ENCODE data around the gene PPP2R5A. TPM values are rescaled to one million over a fixed set of nuclear protein-coding genes. Genes with fewer than 3 reads are reported as not detected.
"Not testable (repeated sequence)": the region's sequence is repeated elsewhere in the genome, so short reads cannot be mapped to it uniquely, and the experiment has no call there.

Gene PPP2R5A
- total RNA-seq, 2 experiments from 2014 or later = 32.9 to 34.3 TPM

DNA sequence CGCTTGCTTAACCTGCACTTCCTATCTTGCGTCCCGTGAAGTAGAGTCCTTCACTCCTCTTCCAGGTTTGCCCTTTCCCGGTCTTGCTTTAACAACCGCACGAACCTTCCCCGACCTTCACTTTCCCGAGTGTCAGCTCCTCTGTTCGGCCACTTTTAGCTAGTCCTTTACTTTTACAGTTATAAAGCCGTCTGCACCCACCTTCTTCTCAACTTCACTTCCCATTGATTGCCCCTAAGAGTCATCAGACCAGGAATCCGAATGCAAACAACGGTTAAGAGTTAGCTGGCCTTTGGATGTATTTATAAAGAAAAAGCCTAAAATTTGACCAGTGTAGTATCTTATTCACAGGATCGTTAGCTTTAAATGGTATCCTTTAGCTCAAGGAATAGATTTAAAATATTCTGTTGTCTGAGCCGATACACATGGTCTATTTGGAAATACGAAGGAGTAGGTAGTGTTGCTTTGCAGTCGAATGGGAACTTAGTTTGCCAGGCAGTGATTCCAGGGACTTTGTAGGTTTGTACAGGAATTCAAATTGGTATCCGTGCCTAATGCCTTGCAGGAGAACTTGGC, 1.4 kb downstream of the PPP2R5A start:
- DNase-seq = no peak
- peak overlapping the region; percentile 100 for H3K4me3 Mint-ChIP-seq
- peaks cover 46% of the 10 kb centered on the region for H3K4me1 Mint-ChIP-seq
- H3K36me3 Mint-ChIP-seq = peaks cover 10% of the 10 kb centered on the region
- no peaks in the 10 kb centered on the region for H3K9me3 Mint-ChIP-seq
- no peaks in the 10 kb centered on the region for H3K27me3 Mint-ChIP-seq
- peak overlapping the region; percentile 96 for H3K27ac Mint-ChIP-seq

DNA sequence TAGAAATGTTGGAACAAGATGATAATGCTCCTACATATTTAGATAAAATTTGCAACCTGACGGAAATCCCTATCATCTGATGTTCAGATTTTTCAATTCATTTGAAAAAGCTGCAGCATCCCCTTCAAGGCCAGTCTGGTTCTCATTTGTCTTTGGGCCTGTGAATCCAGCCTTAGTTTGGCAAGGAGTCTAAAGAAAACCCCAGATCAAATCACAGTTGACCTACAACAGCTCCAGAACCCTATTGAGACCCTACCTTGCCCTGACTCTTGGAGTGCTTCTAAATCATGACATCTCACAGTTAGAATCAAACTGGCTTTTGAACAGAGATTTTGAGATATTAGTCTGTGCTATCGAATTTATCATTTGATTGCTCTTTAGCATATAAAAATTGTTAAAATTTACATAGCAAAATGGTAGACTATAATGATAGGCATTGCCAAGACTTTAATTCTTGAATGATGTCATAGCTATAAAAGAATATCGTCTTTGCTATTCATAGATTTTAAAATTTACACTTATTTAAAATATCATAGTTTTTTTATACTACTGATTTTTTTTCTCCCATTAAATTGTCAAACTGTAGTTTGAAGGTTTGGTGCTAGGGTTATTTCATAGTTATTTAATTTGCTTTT, 2.2 kb downstream of the PPP2R5A start:
- DNase-seq = no peak
- Mint-ChIP-seq H3K4me3 (peak overlapping the region; percentile 100), H3K27ac (peak overlapping the region; percentile 96), H3K27me3 (no peaks in the 10 kb centered on the region), H3K36me3 (peaks cover 10% of the 10 kb centered on the region), H3K4me1 (peaks cover 49% of the 10 kb centered on the region), H3K9me3 (no peaks in the 10 kb centered on the region)

DNA sequence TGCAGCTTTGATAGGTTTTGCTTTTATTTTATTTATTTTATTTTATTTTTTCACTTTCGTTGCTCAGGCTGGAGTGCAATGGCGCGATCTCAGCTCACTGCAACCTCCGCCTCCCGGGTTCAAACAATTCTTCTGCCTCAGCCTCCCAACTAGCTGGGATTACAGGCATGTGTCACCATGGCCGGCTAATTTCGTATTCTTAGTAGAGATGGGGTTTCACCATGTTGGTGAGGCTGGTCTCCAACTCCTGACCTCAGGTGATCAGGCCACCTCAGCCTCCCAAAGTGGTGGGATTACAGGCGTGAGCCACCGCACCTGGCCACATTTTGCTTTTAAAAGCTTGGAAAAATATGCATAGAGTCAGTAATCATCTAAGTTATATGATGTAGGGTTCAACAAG, 2.8 kb downstream of the PPP2R5A start:
- Mint-ChIP-seq H3K4me1 (peaks cover 53% of the 10 kb centered on the region), H3K4me3 (peak overlapping the region; percentile 73)
- H3K36me3 Mint-ChIP-seq, H3K27ac Mint-ChIP-seq, DNase-seq, H3K27me3 Mint-ChIP-seq, H3K9me3 Mint-ChIP-seq: not testable (repeated sequence)

DNA sequence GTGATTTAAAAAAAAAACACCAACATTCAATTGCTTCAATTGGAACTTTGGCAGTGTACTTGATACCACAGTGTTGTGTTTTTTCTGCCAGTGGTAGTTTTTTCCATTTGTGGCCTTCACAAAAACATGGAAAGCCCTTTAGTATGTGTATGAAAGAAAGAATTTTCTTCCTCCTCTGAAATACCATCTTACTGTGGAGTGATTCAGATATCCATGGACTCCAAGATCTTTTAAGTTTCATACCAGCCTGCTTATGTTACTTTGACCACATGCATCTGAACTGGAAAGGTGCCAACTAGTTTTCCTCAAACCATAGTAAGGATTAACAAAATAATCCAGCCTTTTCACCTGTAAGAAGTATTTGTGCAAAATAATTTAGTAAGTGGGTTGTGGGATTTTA, 3.4 kb downstream of the PPP2R5A start:
- no peaks in the 10 kb centered on the region for H3K9me3 Mint-ChIP-seq
- no peaks in the 10 kb centered on the region for H3K27me3 Mint-ChIP-seq
- peak overlapping the region; percentile 2 for H3K4me3 Mint-ChIP-seq
- peaks cover 10% of the 10 kb centered on the region for H3K36me3 Mint-ChIP-seq
- no peak for DNase-seq
- no peak overlapping the region for H3K27ac Mint-ChIP-seq
- peaks cover 58% of the 10 kb centered on the region for H3K4me1 Mint-ChIP-seq

DNA sequence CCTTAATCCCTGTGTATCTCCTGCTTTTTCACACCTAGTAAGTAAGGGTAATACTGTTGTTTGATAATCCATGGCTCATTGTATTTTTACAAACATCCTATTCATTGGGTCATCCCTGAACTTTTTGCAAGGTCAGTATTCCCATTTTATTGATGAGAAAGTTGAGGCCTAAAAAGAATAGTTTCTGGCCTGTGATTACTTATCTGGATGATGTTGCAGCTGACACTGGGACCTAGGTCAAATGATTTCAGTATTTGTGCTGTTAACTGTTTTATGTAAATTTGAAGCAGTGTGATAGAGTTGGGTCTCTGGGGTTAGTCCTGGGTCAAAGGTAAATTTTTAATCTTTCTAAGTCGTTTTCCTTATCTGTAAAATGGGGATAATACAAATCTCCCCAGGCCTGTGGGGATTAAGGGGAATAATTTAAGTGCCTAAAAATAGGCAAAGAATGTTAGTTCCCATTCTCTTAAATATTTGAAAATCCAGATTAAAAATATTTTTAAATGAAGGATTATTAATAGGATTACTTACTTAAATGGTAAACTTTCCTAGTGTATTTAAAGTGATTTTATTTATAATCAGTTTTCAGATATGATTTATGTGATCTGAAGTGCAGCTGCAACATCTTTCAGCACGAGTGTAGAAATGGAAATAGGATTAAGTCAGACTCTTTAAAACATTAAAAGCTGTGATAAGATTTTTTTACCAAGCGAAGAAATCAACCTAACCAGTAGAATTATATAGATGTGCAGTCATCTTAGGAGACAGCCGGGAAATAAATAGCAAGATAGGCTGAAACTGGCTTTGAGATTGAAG, 4.3 kb downstream of the PPP2R5A start:
- H3K27ac Mint-ChIP-seq = no peak overlapping the region
- H3K4me1 Mint-ChIP-seq = peaks cover 55% of the 10 kb centered on the region
- H3K36me3 Mint-ChIP-seq = peaks cover 10% of the 10 kb centered on the region
- H3K4me3 Mint-ChIP-seq = peak overlapping the region; percentile 14
- no peaks in the 10 kb centered on the region for H3K27me3 Mint-ChIP-seq
- H3K9me3 Mint-ChIP-seq = no peaks in the 10 kb centered on the region
- no peak for DNase-seq

DNA sequence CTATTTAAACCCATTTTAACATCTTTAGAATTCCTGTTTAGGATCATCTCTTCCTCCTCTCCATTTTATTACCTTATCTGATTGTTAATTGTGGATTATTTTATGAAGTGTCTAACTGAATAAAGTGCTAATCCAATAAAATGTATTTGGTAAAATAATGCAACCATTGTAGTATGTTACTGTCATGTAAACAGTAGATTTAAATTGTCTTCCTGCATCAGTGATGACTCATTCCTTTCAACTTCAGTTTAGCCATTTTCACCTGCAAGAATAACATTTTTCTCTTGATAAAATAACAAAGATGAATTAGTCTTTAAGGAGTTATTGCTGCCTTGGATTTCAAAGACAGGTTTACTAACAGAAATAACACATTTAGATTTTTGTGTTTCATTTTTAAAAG, 5.4 kb downstream of the PPP2R5A start:
- peak overlapping the region; percentile 58 for H3K4me3 Mint-ChIP-seq
- H3K4me1 Mint-ChIP-seq = peaks cover 63% of the 10 kb centered on the region
- H3K27me3 Mint-ChIP-seq = no peaks in the 10 kb centered on the region
- no peaks in the 10 kb centered on the region for H3K9me3 Mint-ChIP-seq
- H3K27ac Mint-ChIP-seq = no peak overlapping the region
- no peak for DNase-seq
- peaks cover 10% of the 10 kb centered on the region for H3K36me3 Mint-ChIP-seq

DNA sequence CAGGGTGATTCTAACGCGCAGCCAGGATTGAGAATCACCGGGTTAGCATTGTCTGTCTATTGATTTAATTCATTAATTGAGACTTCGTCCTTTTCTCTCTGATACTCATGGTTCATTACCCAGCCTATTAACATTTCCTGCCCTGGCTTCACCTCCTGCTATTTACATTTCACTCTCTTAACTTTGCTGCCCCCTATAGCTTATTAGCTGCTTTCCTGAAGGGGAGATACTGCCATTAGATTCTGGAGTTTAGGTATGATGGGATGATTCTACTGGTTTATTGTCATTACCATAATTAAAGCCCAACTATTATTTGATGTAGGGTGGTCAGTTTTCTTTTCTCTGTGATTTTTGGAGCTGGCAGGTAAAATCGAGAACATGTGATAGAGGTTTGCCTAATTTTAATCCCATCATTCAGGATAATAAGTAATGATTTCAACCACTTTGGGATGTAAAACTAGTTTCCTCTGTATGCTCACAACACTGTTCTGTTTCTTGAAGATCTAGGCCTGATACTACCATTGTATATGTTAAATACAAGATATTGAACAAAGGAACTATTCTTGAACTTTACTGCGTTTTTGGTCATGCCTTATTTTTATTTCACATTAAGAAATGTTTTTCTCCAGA, 6.4 kb downstream of the PPP2R5A start:
- Mint-ChIP-seq H3K4me3 (no peak overlapping the region), H3K36me3 (peaks cover 13% of the 10 kb centered on the region), H3K4me1 (peaks cover 71% of the 10 kb centered on the region), H3K27me3 (no peaks in the 10 kb centered on the region), H3K27ac (no peak overlapping the region), H3K9me3 (no peaks in the 10 kb centered on the region)
- no peak for DNase-seq

DNA sequence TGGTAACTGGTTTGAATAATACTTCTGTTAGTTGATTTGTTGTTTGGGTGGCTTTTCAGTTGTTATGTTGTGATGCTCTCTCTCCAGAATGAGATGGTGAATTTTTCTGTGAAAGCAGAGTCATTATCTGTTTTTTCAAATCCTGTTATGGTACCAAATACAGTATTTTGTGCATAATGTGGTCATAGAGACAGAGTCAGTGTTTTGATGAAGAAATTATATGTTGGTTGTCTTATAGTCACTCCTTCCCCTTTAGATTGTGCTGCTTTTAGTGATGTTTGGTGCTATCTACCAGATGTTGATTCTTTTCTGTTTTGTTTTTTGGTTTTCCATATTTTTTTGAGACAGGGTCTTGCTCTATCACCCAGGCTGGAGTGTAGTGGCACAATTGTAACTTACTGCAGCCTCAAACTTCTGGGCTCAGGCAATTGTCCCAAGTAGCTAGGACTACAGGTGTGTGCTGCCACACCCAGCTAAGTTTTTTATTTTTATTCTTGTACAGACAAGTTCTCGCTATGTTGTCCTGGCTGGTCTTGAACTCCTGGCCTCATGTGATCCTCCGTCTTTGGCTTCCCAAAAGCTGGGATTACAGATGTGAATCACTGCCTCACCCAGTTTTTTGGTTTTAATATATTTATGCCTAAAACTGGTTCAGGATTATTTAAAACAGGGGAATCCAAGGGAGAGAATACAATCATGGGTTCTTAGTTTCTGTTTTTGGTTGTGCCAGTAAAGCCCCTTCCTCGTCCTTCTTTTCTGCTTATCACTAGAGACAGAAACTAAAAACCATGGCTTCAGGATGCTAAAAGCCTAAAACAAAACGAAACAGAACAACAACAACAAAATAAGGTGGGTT, 7.3 kb downstream of the PPP2R5A start:
- Mint-ChIP-seq H3K27me3 (no peaks in the 10 kb centered on the region), H3K36me3 (peaks cover 13% of the 10 kb centered on the region), H3K4me3 (no peak overlapping the region), H3K4me1 (peaks cover 71% of the 10 kb centered on the region), H3K27ac (no peak overlapping the region), H3K9me3 (no peaks in the 10 kb centered on the region)
- DNase-seq = no peak

DNA sequence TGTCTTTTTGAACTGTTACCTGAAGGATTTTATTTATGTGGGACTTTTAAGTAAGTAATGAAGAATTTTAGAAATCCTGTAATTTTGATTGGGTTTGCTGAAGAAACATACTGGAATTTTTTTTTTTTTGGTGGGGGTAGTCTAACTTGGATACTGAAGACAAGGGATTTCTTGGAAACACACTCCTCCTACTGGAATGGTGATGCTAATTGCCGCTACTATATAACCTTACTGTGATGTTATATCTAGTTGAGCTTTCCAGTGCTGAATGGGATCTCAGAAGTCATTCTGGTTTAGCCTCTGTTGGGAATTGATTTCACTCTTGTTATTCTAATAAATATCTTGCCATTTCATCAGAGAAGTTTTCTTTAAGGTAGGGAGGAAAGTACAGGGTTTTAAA, 8.4 kb downstream of the PPP2R5A start:
- H3K36me3 Mint-ChIP-seq = peaks cover 10% of the 10 kb centered on the region
- peak overlapping the region; percentile 38 for H3K27ac Mint-ChIP-seq
- H3K4me1 Mint-ChIP-seq = peaks cover 67% of the 10 kb centered on the region
- no peaks in the 10 kb centered on the region for H3K9me3 Mint-ChIP-seq
- H3K27me3 Mint-ChIP-seq = no peaks in the 10 kb centered on the region
- no peak overlapping the region for H3K4me3 Mint-ChIP-seq
- DNase-seq = no peak

DNA sequence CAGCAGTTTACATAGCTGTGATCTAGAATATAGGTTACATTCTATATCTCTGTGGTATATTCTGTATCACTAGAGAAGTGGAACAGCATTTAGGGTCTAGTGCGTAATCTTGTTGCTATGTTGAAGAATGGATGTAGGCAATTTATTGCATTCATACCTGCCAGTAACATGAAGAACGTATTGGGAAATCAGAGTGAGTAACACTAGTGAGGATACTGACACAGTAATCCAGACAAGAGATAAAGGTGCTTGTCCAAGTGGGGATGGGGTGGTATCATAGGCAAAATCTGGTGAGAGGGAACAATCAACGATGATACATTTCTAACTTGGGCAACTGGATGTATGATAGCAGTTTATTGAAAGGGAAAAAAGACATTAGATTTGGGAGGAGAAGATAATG, 9.8 kb downstream of the PPP2R5A start:
- Mint-ChIP-seq H3K4me3 (no peak overlapping the region), H3K9me3 (no peaks in the 10 kb centered on the region), H3K27me3 (no peaks in the 10 kb centered on the region), H3K27ac (no peak overlapping the region), H3K4me1 (peaks cover 66% of the 10 kb centered on the region), H3K36me3 (peaks cover 7% of the 10 kb centered on the region)
- no peak for DNase-seq

DNA sequence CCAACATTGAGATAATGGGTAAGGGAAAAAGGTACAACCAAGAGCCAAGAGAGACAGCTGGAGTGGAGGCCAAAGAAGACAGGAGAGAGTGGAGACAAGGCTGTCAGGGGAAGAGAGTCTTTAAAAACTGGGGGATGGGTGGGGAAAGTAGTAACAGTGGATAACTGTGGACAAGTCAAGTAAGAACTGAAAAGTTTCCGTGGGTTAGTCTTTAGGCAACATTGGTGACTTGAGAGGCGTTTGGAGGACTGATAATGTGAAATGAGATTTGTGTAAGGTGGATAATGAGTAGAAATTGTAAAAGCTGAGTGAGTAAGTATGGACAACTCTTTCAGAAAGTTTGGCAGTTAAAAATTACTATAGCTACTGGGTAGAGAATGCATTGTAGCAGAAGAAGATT, 10.4 kb downstream of the PPP2R5A start:
- Mint-ChIP-seq H3K4me3 (no peak overlapping the region), H3K36me3 (peaks cover 6% of the 10 kb centered on the region), H3K27me3 (no peaks in the 10 kb centered on the region), H3K9me3 (no peaks in the 10 kb centered on the region), H3K4me1 (peaks cover 63% of the 10 kb centered on the region), H3K27ac (peak overlapping the region; percentile 2)
- no peak for DNase-seq

DNA sequence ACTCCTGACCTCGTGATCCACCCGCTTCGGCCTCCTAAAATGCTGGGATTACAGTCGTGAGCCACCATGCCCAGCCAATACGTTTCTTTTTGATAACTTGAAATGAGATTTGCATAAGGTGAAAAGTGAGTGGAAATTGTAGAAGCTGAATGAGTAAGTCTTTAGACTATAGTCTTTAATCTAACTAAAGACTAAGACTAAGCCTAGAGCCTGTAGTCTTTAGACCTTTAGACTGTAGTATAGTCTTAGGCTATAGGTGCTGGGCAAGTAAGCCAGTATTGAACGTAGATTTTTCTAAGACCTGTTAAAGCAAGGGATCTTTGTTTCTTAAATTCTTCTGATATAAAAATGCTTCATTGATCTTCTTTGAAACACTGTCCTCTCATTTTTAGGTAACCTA, 12.1 kb downstream of the PPP2R5A start:
- no peak for DNase-seq
- H3K9me3 Mint-ChIP-seq = no peaks in the 10 kb centered on the region
- no peak overlapping the region for H3K27ac Mint-ChIP-seq
- no peak overlapping the region for H3K4me3 Mint-ChIP-seq
- H3K27me3 Mint-ChIP-seq = no peaks in the 10 kb centered on the region
- peaks cover 3% of the 10 kb centered on the region for H3K36me3 Mint-ChIP-seq
- H3K4me1 Mint-ChIP-seq = peaks cover 56% of the 10 kb centered on the region

DNA sequence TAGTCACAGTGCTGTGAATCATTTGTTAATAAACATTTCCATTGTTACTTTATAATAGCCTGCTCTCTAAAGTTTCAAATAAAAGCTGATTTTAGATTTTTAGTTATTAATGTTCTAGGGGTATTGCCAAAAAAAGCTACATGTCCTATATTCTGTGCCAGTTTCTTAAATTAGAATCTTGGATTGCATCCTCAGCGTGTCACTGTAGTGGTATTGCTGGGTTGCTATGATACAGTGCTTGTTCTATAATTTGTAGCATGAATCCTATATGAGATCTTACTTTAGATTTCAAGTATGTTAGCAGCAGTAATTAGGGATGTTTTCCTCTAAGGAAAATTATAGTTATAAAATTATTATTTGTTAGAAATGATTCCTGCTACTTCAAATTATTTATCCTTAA, 16.4 kb downstream of the PPP2R5A start:
- Mint-ChIP-seq H3K4me3 (no peak overlapping the region), H3K36me3 (peaks cover 23% of the 10 kb centered on the region), H3K4me1 (peaks cover 42% of the 10 kb centered on the region), H3K27ac (no peak overlapping the region), H3K9me3 (peaks cover 6% of the 10 kb centered on the region), H3K27me3 (no peaks in the 10 kb centered on the region)
- no peak for DNase-seq

DNA sequence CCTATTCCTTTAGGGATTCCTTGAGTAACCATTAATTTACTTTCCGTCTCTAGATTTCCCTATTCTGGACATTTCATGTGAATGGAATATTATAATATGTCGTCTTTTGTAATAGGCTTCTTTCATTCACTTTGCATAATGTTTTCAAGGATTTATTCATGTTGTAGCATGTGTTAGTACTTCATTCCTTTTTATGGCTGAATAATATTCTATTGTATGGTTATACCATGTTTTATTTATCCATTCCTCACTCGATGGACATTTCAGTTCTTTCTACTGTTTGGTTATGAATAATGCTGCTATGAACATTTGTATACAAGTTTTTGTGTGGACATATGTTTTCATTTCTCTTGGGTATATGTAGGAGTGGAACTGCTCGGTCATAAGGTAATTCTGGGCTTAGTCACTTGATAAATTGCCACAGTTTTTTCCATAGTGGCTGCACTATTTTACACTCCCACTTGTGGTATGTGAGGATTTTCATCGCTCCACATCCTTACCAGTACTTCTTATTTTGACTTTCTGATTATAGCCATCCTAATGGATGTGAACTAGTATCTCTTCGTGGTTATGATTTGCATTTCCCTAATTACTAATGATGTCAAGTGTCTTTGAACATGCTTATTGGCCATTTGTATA, 17.7 kb downstream of the PPP2R5A start:
- H3K9me3 Mint-ChIP-seq = peaks cover 9% of the 10 kb centered on the region
- peaks cover 30% of the 10 kb centered on the region for H3K36me3 Mint-ChIP-seq
- no peak overlapping the region for H3K27ac Mint-ChIP-seq
- DNase-seq = no peak
- H3K4me3 Mint-ChIP-seq = no peak overlapping the region
- no peaks in the 10 kb centered on the region for H3K27me3 Mint-ChIP-seq
- H3K4me1 Mint-ChIP-seq = peaks cover 37% of the 10 kb centered on the region
